ENCODE data around the gene HDAC7. TPM values are rescaled to one million over a fixed set of nuclear protein-coding genes. Genes with fewer than 3 reads are reported as not detected.
A peak's percentile ranks its signal among the peaks of the same experiment; 100 is the strongest.

The HDAC7 gene
- total RNA-seq: 38.8 TPM
- long read RNA-seq, full-length matches to known transcripts: 3 of 27 reads
- long read RNA-seq, partial matches to known transcripts: 18 of 27 reads
- long read RNA-seq, other reads (novel, unspliced or antisense): 6 of 27 reads

- DNase-seq (ENCODE audit: missing footprints) (peak; percentile 94), ATAC-seq (peak; percentile 73)
- intact Hi-C loops (cut with DNase I): no loop called here
Observed at GRCh38 chr12:47819896-47820630, at the start of gene HDAC7. Gene HDAC7 (minus strand): TSS chr12:47819903. CDS start chr12:47819785, 118 bp downstream.

- intact Hi-C loops (cut with DNase I): no loop called here
- ATAC-seq (no peak), DNase-seq (ENCODE audit: missing footprints) (no peak)
Observed at GRCh38 chr12:47868552-47869031, 48.9 kb upstream of the HDAC7 start.

GRCh38 chr12:47868041-47868440 lies 48.3 kb upstream of the HDAC7 start:
- intact Hi-C loops (cut with DNase I): no loop called here
- DNase-seq (ENCODE audit: missing footprints) (no peak), ATAC-seq (no peak)

GRCh38 chr12:47867495-47867941 lies 47.8 kb upstream of the HDAC7 start:
- no peak for ATAC-seq
- DNase-seq (ENCODE audit: missing footprints): no peak
- intact Hi-C loops (cut with DNase I): no loop called here

- no peak for DNase-seq (ENCODE audit: missing footprints)
- no peak for ATAC-seq
- intact Hi-C loops (cut with DNase I): no loop called here
Observed at GRCh38 chr12:47864646-47865235, 45.0 kb upstream of the HDAC7 start.

- intact Hi-C loops (cut with DNase I): no loop called here
- DNase-seq (ENCODE audit: missing footprints) (no peak), ATAC-seq (no peak)
Observed at GRCh38 chr12:47863985-47864384, 44.3 kb upstream of the HDAC7 start.

- no peak for ATAC-seq
- DNase-seq (ENCODE audit: missing footprints): no peak
- intact Hi-C loops (cut with DNase I): no loop called here
Observed at GRCh38 chr12:47863467-47863866, 43.8 kb upstream of the HDAC7 start.

- DNase-seq (ENCODE audit: missing footprints) (no peak), ATAC-seq (no peak)
- intact Hi-C loops (cut with DNase I): no loop called here
Observed at GRCh38 chr12:47862881-47863280, 43.2 kb upstream of the HDAC7 start.

GRCh38 chr12:47862167-47862750 lies 42.6 kb upstream of the HDAC7 start:
- ATAC-seq (no peak), DNase-seq (ENCODE audit: missing footprints) (no peak)
- intact Hi-C loops (cut with DNase I): no loop called here

- no peak for ATAC-seq
- intact Hi-C loops (cut with DNase I): no loop called here
Observed at GRCh38 chr12:47860873-47861272, 41.2 kb upstream of the HDAC7 start.

GRCh38 chr12:47860279-47860841 lies 40.7 kb upstream of the HDAC7 start:
- ATAC-seq (no peak), DNase-seq (ENCODE audit: missing footprints) (no peak)
- intact Hi-C loops (cut with DNase I): no loop called here

More at GRCh38 chr12:47860873-47861272, 41.2 kb upstream of the HDAC7 start:
- DNase-seq (ENCODE audit: missing footprints): no peak

GRCh38 chr12:47858511-47859266 lies 39.0 kb upstream of the HDAC7 start:
- ATAC-seq (no peak), DNase-seq (ENCODE audit: missing footprints) (no peak)
- intact Hi-C loops (cut with DNase I): no loop called here

GRCh38 chr12:47856721-47857575 lies 37.2 kb upstream of the HDAC7 start:
- ATAC-seq (no peak), DNase-seq (ENCODE audit: missing footprints) (no peak)
- intact Hi-C loops (cut with DNase I): no loop called here

GRCh38 chr12:47856094-47856493 lies 36.4 kb upstream of the HDAC7 start:
- ATAC-seq (no peak), DNase-seq (ENCODE audit: missing footprints) (no peak)
- intact Hi-C loops (cut with DNase I): no loop called here

GRCh38 chr12:47855502-47855901 lies 35.8 kb upstream of the HDAC7 start:
- no peak for DNase-seq (ENCODE audit: missing footprints)
- ATAC-seq: no peak
- intact Hi-C loops (cut with DNase I): no loop called here

GRCh38 chr12:47854531-47854930 lies 34.8 kb upstream of the HDAC7 start:
- no peak for DNase-seq (ENCODE audit: missing footprints)
- intact Hi-C loops (cut with DNase I): no loop called here
- no peak for ATAC-seq

- ATAC-seq: peak; percentile 52
- intact Hi-C loops (cut with DNase I): no loop called here
Observed at GRCh38 chr12:47852096-47852571, 32.4 kb upstream of the HDAC7 start.

More at GRCh38 chr12:47852096-47852571, 32.4 kb upstream of the HDAC7 start:
- DNase-seq (ENCODE audit: missing footprints): no peak

Data from Right ventricle myocardium inferior (tissue), 1 donor.